Frontal cortex (tissue), 4 donors: ENCODE data around the gene CTNND2. TPM values are rescaled to one million over a fixed set of nuclear protein-coding genes. Genes with fewer than 3 reads are reported as not detected.
"Not testable (repeated sequence)": the region's sequence is repeated elsewhere in the genome, so short reads cannot be mapped to it uniquely, and the experiment has no call there.

ENCODE experiments used
- DNase-seq, 2 donors: peaks; one replicate each; pipeline ENCODE4 v3.0.0; 2012; ENCODE audit warnings: low spot score in 2 of 2
- FAIRE-seq: peaks from 2 replicates; lab custom pipeline; 2012; peaks lifted over from hg19 to GRCh38; lab: Jason Lieb, UNC
- total RNA-seq: library from RNA; depleted of rRNA; stranded (reverse); fragments of >200 nt; gene quantifications from one replicate; pipeline ENCODE4 v1.2.3, GENCODE V29; 2014
- donor health status: control.
- donor health status: control.
- donor health status: control.

CTNND2 gene
- total RNA-seq, 1 donor from 2014 or later: 74.2 TPM

DNA sequence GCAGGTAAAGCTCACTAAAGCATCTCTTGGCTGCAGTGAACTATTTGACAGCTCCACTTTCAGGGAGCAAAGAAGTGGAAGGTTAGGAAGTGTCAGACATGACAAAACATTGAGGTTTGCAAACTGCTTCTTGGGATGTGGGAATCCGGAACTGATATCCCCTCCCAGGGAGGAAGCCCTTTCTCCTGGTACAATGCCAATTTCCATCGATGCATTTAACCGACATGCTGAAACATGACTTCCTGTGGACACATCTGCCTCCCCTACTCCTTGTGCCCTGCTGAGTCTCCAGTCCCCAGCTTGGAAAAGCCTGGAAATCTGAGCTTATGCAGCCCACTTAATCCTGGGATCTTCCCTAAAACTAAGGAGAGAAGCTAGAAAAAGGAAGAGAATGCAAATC lies 820.1 kb downstream of the CTNND2 start:
- DNase-seq: no peak
- no peak for FAIRE-seq

DNA sequence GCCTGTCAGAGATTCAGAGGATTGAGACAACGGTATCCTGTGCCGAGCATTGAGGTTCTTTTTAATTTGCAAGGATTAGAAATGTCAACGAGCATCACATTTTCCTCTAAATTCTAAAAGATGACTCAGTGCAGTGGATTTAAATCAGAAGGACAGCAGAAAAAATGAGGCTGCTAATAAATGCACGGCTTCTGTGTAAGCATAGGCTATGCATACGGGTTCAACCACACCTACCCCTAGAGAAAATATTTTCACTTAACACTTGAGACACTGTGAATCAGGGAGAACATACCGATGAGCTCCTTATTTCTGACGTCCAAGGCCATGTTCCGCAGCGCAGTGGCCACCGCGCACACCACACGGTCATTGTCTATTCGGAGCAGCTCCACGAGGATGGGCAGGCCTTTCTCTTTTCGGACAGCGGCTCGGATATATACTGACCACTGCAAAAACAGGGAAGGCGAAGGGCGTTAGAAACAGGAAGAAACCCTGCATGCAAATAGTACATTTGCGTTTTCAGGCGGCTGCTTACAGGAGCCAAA lies 821.8 kb downstream of the CTNND2 start:
- FAIRE-seq (no peak), DNase-seq (no peak)

- DNase-seq (no peak), FAIRE-seq (no peak)
Observed at GRCh38 chr5:11076945-11077613, 827.2 kb downstream of the CTNND2 start.

DNA sequence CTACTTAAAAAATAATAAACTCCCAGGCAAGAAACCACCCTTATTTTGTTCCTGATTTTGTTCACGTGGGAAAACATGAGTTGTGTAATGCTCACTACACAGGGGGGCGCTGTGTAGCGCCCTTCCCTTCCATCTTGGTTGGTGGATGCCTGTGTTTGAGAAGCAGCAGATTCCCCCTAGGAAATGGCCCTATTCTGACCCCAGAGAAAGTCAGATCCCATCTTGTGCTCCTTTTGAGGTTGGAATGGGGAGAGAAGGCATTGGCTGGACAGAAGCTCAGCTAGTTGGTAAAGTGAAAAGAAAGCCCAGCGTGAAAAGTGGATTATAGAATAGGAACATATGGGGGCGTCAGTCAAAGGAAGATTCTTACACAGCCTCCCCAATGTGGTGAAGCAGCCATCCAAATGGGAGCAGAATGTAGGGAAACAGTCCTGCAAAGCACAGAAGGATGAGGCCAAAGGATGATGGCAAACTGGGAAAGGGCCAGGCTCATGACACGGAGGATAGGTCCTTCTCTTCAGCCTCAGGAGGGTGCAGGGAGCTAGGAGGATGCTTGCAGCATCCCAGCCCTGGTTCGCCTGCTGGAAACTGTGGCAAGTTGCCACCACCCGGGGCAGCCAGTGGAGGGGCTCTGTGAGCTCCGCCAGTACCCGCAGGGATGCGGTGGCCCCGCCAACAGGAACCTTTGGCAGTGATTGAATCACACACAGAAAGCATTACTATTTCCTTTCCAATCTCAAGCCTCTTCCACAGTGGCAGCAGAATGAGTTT lies 829.0 kb downstream of the CTNND2 start:
- DNase-seq: peak in 1 of 2 donors; percentile 17
- FAIRE-seq: no peak

DNA sequence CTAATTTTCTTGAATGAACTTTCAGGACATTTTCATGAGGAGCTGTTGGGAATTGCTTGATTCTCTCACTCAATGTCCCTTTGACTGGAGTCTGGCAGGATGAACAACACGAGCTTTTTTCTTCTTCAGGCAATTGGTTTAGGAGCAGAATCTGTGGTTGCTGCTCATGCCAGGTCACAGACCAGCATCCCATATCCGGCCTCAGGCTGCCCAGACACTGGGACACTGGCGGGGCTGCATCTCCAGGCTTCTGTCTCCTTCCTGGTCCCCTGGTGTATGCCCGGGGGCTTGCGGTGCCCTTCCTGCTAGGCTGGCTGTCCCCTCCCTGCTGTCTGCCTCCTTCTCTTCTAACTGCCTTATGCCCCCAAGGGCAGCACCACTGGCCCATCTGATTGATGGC lies 831.7 kb downstream of the CTNND2 start:
- FAIRE-seq (no peak), DNase-seq (no peak)

- DNase-seq (no peak), FAIRE-seq (no peak)
Observed at GRCh38 chr5:11072076-11072475, 832.2 kb downstream of the CTNND2 start.

- FAIRE-seq (no peak), DNase-seq (no peak)
Observed at GRCh38 chr5:11069041-11069440, 835.2 kb downstream of the CTNND2 start.

GRCh38 chr5:11065723-11066122 lies 838.5 kb downstream of the CTNND2 start:
- DNase-seq, FAIRE-seq: not testable (repeated sequence)

DNA sequence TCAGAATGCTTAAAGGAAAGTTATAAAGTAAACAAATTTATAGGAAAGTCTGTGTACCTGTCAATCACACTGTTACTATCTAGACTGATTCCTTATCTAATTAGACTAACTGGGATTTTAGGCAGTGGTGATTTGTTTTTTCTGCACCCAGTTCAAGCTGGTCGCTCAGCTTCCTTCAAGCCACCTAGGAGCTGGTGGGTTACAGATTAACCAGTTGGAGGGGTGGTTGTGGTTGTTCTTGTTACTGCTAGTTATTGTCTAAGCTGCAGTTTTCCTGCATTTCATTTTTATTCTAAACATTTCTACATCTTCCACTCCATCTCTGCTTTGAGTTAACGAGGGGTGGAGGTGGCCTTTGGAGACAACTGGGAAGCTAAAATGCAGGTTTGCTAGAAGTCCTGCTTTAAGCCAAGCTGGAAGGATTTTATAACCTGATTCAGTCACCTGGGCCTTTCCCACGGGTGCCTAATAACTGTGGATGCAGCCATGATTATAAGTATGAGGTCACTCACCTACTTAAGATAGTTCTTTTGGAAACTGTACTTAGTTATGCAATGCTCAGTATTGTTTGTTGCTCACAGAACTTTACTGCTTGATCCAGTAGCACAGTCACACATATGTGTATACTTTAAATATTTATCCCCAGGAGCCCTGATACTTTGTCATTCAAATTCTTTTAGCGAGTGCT lies 839.3 kb downstream of the CTNND2 start:
- FAIRE-seq: no peak
- DNase-seq: no peak

DNA sequence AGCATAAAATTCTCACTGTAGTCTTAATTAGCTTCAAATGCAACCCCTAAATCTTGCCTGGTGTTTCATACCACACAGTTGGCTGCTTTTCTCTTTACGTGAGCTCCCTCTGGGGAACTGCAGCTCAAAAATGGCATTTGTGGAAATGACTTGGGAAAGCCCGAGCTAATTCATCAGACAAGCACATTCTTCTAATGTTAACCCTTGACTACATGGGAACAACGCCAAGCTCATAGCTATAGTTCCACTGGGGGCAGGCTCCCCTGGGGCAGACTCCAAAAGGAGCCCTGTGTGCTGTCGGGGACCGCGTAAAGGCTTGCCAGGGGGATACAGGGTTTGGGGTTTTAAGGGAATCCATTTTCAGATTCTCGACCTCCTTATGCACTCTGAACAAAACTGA lies 841.8 kb downstream of the CTNND2 start:
- FAIRE-seq: no peak
- DNase-seq: no peak

DNA sequence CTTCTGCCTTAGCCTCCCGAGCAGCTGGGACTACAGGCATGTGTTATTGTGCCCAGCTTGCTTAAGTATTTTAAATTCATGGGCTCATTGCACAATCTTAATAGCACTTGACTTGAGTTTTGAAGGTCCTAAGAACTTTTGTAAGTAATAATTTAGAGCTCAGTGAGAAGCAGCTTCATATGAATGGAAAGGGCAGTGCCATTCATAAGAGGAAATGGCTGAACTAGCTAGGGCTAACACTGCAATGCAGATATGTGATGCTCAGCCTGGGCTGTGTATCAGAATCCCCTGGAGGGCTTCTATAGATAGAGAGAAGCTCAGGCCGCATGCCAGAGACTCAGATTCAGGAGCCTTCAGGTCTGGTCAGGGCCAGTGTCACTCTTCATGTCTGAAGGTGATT lies 847.7 kb downstream of the CTNND2 start:
- no peak for DNase-seq
- no peak for FAIRE-seq

DNA sequence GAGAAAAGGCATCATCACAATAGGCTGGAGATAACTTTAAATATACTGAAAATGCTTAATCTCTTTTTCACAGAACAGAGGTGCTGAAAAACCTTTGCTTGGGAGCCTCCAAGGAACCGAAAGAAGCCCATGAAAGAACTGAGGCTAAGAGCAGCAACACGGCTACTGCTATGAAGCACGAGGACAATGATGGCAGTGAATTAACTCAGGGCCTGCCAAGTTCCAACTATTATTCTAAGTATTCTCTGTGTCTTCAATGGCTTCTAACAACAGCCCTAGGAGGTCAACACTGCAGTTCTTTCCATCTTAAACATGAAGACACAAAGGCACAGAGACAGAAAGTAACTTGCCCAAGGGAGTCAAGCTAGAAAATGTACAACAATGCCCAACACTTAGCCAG lies 850.2 kb downstream of the CTNND2 start:
- FAIRE-seq (no peak), DNase-seq (no peak)

GRCh38 chr5:11052871-11053270 lies 851.4 kb downstream of the CTNND2 start:
- no peak for FAIRE-seq
- DNase-seq: no peak

DNA sequence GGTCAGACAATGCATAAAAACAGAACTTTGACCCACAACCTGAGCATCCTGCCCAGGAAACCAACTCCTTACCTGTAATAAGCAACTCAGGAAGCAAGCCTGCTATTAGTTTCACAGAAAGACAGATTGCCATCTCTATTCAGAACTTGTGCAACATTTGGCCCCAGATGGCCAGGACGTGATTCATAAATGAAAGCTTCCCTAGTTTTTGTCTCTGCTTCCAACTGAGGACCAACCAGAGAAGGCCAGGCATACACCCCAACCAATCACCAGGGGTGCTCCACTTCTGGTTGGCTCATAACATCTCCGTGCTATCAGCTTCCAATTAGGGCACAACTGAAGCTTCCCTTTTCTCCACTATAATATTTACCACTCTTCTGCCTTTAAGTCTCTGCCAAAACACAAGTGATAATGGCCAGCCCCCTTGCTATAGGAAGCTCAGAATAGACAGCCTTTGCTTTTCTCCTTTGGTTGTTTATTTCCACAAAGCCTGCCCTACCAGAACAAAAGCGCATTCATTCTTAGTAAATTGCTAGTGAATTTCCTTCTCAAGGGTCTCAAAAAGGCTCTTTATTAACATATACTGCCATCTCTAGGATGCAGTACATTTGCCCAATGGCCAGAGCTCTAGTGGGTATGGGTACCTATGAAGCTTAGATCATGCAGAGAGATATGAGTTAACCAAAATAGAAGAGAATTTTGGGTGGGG lies 853.5 kb downstream of the CTNND2 start:
- FAIRE-seq (no peak), DNase-seq (no peak)

- FAIRE-seq: no peak
- no peak for DNase-seq
Observed at GRCh38 chr5:11048760-11049159, 855.5 kb downstream of the CTNND2 start.

DNA sequence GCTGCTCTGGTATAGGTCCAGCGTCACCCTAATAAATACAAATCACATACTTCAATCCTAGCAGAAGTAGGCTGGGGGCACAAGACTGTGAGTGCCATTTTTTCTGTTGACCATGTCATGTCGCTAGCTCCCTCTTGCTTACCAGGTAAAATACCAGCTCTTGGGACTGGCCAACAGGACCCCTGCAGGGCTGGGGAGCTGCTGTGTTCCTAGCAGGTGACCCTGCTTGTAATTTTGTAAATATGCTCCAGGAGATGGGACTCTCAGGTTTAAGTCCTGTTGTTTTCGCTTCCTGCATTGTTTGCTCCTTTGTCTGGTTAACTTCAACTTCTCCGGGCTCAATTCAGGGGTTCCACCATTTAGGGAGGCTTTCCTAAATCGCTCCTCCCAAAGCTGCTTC lies 856.6 kb downstream of the CTNND2 start:
- FAIRE-seq (no peak), DNase-seq (no peak)

DNA sequence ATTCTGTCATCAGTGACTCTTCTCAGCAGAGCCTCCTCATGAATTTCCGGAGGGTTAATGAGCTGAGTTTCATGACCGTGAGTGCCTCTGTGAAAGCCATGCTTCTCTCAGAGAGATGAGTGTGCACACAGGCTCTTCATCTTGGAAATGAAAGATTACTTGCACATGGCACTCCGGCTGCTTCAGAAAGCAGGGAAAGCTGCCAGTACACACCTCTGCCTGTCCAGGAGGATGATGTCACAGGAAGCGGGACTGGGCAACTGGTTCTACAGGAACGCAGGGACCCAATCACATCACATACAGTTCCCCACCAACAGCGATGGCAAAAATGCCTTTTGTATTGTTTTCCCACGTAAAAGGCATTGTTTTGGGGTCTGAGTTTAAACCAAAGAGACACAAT lies 857.2 kb downstream of the CTNND2 start:
- no peak for DNase-seq
- no peak for FAIRE-seq

DNA sequence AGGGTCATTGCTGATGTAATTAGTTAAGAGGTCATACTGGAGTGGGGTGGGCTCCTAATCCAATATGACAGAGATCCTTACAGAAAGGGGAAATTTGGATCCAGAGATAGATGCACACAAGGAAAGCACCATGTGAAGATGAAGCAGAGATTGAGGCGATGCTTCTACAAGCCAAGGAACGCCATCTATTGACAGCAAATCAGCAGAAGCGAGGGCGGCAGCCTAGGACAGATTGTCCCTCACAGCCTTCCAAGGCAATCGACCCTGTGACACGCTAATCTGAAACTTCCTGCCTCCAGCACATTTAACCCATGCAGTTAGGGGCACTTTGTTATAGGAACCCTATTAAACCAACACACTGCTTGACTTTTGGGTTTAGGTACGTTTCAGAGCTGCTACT lies 858.1 kb downstream of the CTNND2 start:
- no peak for FAIRE-seq

DNA sequence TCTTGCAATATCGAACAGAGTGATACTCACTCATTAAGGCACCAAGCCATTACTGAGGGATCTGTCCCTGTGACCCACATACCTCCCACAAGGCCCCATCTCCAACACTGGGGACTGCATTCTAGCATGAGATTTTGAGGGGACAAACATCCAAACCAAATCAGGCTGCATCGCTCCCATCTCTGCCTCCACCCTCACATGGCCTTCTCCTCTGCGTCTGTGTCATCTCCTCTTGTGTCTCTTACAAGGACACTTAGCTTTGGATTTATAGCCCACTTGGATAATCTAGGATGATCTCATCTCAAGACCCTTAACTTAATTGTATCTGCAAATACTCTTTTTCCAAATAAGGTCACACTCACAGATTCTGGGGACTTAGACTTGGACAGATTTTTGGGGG lies 858.8 kb downstream of the CTNND2 start:
- FAIRE-seq: no peak
- no peak for DNase-seq

More for the DNA sequence above, 858.1 kb downstream of the CTNND2 start:
- DNase-seq: no peak

DNA sequence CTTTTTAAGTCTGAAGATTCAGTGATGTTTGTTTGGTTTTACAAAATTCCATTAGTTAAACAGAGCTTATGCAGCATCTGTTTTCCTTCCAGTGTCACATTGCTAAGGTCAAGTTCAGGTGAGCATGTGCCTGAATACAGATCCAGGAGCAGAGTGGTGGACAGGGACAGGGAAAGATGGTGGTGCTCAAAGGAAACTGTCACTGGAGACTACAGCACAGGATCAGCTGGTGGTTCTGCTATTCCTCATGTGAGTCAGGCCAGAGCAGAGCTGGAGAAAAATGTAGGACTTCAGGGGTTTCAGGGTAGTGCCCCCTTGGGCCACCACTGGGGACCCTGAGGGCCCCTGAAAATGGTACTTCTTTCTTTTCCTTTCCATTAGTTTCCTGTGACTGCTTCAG lies 859.7 kb downstream of the CTNND2 start:
- no peak for FAIRE-seq
- DNase-seq: no peak
